H1 (cell line): ENCODE measurements around the gene RHBDD1.

Experiments
- CTCF ChIP-seq, 3 experiments: IDR thresholded peaks; 1 replicate in 2 of 3; 2 replicates in 1 of 3; pipeline versions ENCODE4 v1.5.1 to v1.6.1; 2011; ENCODE audit warnings: low read length in 3 of 3, mild to moderate bottlenecking in 3 of 3, inconsistent platforms in 2 of 3, low read depth in 1 of 3, moderate library complexity in 1 of 3; ENCODE audit not compliant: insufficient read depth in 1 of 3; ENCODE audit errors: control extremely low read depth in 1 of 3
- EZH2 ChIP-seq: fragments of 200-600 bp; sonication (generic); IDR thresholded peaks from 2 replicates; pipeline ENCODE4 v1.7.1; 2012; ENCODE audit warnings: low read depth, mild to moderate bottlenecking, moderate library complexity, low read length, inconsistent platforms; ENCODE audit not compliant: severe bottlenecking
- JUN ChIP-seq: IDR thresholded peaks from 2 replicates; pipeline ENCODE4 v1.6.1; 2011; ENCODE audit warnings: low read depth, mild to moderate bottlenecking, improper control_type of control experiment, low read length
- JUND ChIP-seq: IDR thresholded peaks from 2 replicates; pipeline ENCODE4 v1.6.1; 2011; ENCODE audit warnings: mild to moderate bottlenecking, improper control_type of control experiment, low read length
- POLR2A ChIP-seq, 2 experiments: IDR thresholded peaks; 1 replicate in 1 of 2; 2 replicates in 1 of 2; pipeline ENCODE4 v1.6.1; 2011; ENCODE audit warnings: low read depth in 2 of 2, low read length in 2 of 2, mild to moderate bottlenecking in 2 of 2; ENCODE audit errors: control extremely low read depth in 1 of 2
- POLR2AphosphoS5 ChIP-seq: IDR thresholded peaks from 2 replicates; pipeline ENCODE4 v1.6.1; 2011; ENCODE audit warnings: low read depth, low read length
- RAD21 ChIP-seq, 2 experiments: IDR thresholded peaks in 1 of 2; conservative IDR thresholded peaks in 1 of 2; 2 replicates each; pipeline ENCODE4 v1.6.1; 2011; ENCODE audit warnings: low read depth in 2 of 2, low read length in 2 of 2, improper control_type of control experiment in 1 of 2, inconsistent platforms in 1 of 2, mild to moderate bottlenecking in 1 of 2, moderate library complexity in 1 of 2
- ZNF274 ChIP-seq: IDR thresholded peaks from 2 replicates; pipeline ENCODE4 v1.7.0; 2012; ENCODE audit warnings: low read length, borderline replicate concordance; ENCODE audit errors: extremely low read depth

- no peak for TF ChIP-seq ZNF274
- no peak for TF ChIP-seq CTCF (IDR thresholded peaks at IDR 0.05; ENCODE audit: control extremely low read depth in 1 of 3, insufficient read depth in 1 of 3, low read depth in 1 of 3, low read length in 3 of 3)
- TF ChIP-seq JUN: no peak
- TF ChIP-seq EZH2: no peak
- TF ChIP-seq RAD21 (IDR thresholded peaks at IDR 0.05 in 1 of 2, conservative IDR thresholded peaks at IDR 0.05 in 1 of 2; ENCODE audit: low read depth in 2 of 2, low read length in 2 of 2): no peak
- no peak for TF ChIP-seq POLR2A (IDR thresholded peaks at IDR 0.05; ENCODE audit: control extremely low read depth in 1 of 2, low read depth in 2 of 2, low read length in 2 of 2)
- no peak for TF ChIP-seq POLR2AphosphoS5
- TF ChIP-seq JUND: no peak
Measured at GRCh38 chr2:226794196-226794661, 41.6 kb upstream of the RHBDD1 start.
